H54 (cell line): ENCODE measurements around the gene MRPS34.

ENCODE experiments used
- DNase-seq: peaks from one replicate; pipeline ENCODE4 v3.0.0; 2011; ENCODE audit warnings: low spot score, mixed read lengths; ENCODE audit not compliant: insufficient read length
- FAIRE-seq: peaks from 3 replicates; lab custom pipeline; 2011; peaks lifted over from hg19 to GRCh38; lab: Jason Lieb, UNC
- POLR2A ChIP-seq: IDR thresholded peaks from 2 replicates; pipeline ENCODE4 v1.6.1; 2011; ENCODE audit warnings: low read depth, mild to moderate bottlenecking, low read length

The MRPS34 gene

DNA sequence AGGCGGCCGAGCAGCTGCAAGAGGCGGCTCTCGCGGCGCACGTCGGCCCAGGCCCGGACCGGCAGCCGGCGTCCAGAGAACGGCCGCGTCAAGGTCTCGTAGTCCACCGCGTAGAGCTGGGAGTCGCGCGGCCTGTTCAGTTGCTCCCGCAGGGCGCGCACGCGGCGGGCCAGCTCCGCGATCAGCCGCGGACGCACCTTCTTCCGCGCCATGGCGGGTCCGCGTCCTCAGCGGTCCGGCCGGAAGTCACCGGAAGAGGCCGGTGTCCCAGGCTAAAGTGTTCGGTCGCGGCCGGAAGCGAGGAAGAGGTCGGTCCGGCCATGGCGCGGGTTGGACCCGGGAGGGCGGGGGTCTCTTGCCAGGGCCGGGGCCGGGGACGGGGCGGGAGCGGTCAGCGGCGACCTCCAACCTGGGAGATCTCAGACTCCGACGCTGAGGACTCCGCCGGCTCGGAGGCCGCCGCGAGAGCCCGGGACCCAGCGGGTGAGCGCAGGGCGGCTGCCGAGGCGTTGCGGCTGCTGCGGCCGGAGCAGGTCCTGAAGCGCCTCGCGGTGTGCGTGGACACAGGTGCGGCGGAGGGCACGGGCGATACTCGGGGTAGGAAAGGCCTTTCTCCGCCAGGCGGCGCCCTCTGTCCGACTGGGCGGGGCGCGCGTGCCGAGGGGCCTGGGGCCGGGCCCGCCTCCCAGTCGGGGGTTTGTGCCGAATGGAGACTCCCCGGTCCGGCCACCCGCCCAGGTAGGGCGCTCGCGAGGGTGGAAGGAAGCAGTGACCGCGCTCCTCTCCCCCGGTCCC, at the start of gene MRPS34:
Gene MRPS34 (minus strand): TSS at position 227 of the 795 bp plus-strand sequence. CDS start 15 bp downstream, at position 212.
- peak; percentile 80 for TF ChIP-seq POLR2A
- FAIRE-seq (no peak), DNase-seq (peak; percentile 84)

DNA sequence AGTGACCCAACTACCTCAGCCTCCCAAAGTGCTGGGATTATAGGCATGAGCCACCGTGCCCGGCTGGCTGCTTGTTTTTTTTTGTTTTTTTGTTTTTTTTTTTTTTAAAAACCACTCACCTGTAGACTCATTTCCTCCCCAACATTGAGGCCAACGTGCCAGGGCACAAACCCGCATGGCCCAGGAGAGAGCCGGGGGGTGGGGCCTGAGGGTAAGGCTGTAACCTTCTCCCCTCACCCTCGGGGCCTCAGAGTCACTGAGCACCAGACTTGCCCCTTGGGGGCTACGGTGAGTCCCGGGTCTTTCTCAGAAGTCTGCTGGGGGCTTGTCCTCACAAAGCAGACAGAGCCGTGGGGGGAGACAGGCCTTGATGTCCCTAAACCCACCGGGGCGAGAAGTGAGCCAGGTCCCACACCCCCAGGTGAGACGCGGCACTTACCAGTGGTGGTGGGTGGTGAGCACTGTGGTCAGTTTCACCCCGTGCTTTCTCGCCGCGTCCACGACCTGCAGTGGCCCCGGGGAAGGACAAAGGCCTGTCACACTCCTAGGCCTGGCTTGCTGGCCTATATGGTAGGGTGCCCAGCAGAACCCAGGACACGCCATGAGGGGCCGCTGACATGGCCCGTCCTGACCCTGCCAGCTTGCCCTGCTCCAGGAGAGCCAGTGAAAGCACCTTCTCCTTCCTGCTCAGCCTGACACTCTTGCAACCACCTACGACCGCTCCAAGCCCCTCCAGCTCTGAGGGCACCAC, 49.1 kb upstream of the MRPS34 start:
- FAIRE-seq (no peak), DNase-seq (no peak)
- no peak for TF ChIP-seq POLR2A

DNA sequence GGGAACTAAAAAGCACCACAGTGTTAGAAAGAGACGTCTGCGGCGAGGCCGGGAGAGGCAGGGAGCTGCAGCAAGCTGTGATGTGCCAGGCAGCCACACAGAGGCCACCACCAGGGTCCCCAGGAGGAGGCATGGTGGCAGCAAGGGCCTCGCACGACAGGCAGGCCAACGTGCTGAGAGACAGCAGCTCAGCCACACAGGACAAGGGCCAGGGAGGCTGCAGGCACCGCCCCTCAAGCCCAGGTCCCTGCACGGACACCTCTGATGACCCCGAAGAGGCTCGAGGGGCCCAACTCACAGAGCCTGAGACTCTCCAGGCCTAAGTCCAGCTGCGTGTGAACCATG, 48.0 kb upstream of the MRPS34 start:
- no peak for DNase-seq
- no peak for TF ChIP-seq POLR2A
- no peak for FAIRE-seq

DNA sequence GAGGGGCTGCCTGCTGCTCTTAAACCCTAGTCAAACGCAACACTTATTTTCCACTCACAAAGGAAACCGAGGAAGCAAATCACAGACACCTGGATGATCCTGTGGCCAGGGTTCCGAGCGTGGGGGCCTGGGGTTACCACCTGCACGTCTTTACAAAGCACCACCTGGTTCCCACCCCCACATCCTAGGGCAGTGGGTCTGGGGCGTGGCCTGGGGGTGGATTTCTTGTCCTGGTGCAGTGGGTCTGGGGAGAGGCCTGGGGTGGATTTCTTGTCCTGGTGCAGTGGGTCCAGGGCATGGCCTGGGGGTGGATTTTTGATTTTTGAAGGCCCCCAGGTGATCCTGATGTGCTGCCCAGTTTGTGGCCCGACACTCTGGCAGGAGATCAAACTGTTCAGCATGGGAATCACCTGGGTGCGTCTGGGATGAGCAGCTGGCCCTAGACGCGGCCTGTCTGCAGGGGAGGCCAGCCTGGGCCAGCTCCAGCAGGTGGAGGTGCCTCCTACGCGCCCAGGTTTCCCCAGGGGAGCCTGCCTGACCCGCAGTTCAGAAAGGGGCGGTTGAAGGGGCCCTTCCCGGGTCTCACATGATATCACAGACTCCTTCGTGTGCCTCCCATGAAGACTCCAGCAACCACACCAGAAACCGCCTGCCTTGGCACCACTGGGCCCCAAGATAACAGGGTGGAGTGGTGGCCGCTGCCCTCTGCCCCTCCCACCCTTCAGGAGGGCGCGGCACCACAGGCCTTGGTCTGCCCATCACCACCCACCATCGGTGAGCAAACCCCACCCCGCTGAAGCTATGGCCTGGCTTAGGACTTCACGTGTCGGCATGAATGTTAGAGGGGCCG, 47.4 kb upstream of the MRPS34 start:
- no peak for TF ChIP-seq POLR2A
- DNase-seq (no peak), FAIRE-seq (no peak)

DNA sequence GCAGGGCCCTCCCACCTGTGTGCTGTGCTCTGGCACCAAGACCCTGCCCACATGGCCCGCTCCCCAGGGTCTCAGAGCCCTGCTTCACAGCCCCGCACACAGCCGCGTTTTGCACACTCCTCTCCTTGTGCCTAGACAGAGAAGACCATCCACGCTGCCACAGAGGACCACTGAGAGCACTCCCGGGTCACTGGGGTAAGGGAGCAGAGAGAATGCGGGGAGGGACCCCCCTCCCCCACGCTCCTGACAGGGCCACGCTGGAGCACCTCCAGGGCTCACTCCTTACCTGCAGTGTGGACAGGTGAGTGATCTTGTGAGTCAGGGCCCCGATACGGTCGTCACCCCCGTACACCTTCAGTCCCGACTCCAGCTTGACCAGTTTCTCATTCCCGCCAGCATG, 46.7 kb upstream of the MRPS34 start:
- DNase-seq, result no peak
- TF ChIP-seq POLR2A, result no peak
- no peak for FAIRE-seq

DNA sequence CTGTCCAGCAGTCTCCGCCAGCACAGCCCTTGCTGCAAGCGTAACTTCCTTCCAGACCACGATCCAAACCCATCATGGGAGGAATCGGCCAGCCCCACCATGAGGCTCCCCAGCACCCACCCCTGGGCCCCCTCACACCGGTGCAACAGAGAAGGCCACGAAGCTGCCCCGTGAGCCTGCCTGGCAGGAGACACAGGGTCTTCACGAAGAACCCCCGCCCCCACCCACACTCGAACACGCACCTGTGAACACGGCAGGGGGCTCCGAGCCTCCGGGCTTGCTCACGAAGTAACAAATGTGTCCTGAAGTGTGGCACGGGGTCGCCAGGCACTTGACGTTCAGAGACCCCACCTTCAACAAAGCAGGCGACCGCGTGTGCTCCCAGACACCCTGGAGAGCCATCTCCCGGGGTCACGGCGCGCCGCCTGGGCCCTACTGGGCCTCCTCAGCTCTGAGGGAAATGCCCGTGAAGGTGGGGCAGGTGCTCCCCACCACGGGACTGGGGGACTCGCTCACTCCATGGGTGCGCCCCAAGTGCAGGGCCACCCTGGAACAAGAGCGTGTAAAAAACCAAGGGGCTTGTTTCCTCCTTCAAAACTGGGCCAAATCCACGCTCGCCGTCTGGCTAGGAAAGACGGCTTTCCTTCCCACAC, 46.1 kb upstream of the MRPS34 start:
- FAIRE-seq (no peak), DNase-seq (no peak)
- no peak for TF ChIP-seq POLR2A

DNA sequence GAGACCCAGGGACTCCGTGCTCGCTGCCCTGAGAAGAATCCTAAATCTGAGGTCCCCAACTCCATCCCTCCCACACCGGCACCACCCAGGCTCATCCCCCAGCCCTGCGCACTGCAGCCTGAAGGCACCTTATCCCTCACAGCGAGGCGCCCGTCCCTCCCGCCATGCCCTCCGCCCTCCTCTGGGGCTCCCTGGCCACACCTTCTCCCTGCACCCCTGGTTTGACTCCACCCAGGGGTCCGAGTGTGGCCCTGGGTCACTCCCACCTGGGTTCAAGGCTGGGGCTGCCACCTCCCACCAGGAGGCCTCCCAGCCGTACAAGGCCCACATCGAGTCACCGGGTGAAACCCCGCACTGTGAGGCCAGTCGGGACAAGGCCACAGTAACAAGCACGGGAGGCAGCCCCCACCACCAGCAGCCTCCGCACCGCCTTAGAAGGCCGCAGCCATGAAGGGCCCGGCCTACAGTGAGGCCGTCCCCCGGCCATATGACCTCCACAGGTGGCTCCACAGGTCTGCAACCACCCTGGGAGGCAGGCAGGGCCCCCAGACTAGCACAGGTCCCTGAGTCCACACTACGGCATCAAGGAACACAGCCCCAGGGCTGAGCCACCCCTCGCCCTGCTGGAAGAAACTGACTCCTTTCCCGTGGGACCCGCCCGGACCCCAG, 45.4 kb upstream of the MRPS34 start:
- no peak for FAIRE-seq
- no peak for TF ChIP-seq POLR2A

DNA sequence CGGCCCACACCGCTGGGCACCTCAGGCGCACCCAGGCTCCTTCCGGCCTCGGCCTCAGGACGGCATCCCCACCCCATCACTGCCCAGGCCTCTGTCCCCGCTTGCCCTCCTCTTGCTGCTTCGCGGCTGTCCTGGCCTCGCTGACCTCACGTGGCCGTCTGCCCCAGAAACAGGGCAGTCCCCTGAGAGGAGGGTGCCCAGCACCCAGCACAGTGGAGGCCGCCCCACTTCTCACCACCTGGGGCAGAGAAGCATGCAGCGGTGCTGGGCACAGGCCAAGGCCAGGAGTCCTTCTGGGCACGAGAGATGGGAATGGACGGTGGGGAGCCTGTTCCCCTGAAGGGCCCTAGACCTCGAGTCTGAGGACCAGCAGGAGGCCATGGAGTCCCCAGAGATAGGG, 44.8 kb upstream of the MRPS34 start:
- no peak for FAIRE-seq
- DNase-seq, result no peak
- TF ChIP-seq POLR2A, result no peak

More for the DNA sequence above, 45.4 kb upstream of the MRPS34 start:
- no peak for DNase-seq

DNA sequence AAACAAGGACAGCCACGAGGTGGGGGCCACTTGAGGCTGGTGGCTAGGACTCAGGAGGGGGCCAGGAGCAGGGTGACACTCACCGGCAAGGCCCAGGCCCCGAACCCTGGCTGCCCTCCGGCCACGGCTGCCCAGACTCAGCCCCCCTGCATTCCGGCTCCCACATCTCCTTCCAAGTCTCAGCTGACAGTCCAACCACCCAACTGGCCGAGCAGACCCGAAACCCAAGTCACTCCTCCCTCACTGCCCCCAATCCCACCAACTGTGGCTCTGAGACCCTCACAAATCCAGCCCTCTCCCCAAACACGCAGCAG, 44.3 kb upstream of the MRPS34 start:
- TF ChIP-seq POLR2A, result no peak
- FAIRE-seq, result no peak
- DNase-seq, result no peak

DNA sequence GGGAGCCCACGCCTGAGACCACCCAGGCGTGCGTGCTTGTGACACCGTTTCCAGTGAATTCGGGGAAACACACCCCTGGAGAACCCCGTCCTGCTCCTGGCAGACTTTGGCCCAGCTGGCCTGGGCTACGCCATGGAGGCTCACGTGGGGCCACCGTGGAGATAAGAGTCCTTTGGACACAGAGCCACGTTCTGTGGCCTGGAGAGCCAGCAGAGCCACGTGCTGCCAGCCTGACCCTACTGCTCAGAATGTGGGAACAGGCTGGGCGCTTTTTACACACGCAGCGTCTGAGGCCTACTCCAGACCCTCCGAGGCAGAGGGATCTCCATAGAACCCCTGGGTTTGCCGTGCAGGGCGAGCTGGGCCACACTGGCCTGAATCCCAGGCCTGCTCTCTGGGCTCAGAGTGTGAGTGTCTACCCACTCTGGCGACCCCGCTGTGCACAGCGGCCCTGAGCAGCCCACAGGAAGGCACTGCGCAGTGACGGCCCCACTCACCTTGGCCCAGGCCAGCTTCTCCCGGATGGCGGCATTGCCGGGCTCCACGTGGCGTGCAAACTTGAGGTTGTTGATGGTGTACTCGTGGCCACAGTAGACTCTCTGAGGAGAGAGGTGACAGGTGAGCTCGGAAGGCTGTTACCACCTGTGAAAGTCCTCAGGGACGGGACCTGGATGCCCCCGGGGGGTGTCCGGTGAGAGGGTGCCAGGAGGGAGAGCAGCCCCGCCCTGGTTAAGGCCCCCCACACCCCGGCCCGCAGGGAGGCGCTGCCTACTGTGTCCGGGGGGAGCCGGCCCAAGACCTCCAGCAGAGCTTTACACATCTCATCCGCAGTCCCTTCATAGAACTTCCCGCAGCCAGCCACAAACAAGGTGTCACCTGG, 43.7 kb upstream of the MRPS34 start:
- FAIRE-seq (no peak), DNase-seq (no peak)
- TF ChIP-seq POLR2A, result no peak

DNA sequence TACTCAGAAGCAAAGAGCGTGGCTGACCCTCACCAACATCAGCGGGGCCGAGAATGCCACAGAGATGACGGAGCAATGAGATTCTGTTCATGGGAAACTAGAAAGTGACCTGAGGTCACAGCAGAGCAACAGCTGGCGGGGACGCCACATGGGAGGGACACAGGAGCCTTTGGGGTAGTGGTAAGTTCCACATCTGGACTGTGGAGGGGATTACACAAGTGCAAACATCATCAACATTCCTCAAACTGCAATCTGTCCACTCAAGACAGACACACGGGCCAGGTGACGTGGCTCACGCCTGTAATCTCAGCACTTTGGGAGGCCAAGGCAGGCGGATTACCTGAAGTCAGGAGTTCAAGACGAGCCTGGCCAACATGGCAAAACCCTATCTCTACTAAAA, 42.5 kb upstream of the MRPS34 start:
- no peak for DNase-seq
- no peak for FAIRE-seq
- TF ChIP-seq POLR2A, result no peak

DNA sequence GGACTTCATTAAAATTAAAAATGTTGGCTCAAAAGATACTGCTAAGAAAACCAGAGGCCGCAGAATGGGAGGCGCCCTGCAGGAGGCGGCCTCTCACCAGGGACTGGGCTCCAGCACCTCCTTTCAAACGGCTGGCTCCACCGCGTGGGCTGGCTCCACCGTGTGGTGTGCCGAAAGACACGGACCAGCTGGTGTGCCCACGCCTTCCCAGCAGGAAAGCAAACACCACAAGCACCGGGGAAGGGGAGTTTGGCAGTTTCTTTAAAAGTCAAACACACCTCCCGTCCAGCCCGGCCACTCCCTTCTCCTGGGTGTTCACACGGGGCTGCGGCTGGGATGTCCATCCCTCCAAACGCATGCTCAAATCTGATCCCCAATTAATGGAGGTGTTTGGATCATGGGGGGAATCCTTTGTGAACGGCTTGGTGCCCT, 39.8 kb upstream of the MRPS34 start:
- DNase-seq (no peak), FAIRE-seq (no peak)
- no peak for TF ChIP-seq POLR2A
